Inflammatory macrophage treated with lipopolysaccharide for 1 hour (primary cell): ENCODE results near the gene SFMBT2.

Experiments used
- DNase-seq, 2 donors: peaks; one replicate each; pipeline ENCODE4 v3.0.0-alpha.2; 2020 to 2022

The SFMBT2 gene

DNA sequence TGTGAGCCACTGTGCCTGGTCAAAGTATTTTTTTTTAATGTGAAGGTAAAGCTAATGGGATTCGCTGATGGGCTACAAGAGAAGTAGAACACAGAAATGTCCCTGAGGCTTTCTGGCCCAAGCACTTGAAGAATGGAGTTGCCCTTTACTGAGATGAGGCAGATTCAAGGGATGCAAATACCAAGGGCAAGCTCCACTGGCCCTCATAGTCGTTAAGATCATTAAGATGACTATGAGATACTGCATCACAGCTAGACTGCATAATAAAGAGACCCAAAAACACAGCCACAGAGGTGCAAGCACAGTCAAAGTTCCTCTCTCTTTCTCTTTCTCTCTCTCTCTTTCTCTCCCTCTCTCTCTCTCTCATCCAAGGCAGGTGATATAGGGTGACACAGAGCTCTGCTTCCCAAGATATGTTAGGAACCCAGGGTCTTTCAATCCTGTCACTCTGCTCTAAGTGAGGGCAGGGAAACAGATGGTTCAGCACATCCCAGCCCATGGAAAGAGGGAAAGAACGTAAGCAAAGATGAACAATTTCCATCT, 117.4 kb downstream of the SFMBT2 start:
- no peak for DNase-seq

DNA sequence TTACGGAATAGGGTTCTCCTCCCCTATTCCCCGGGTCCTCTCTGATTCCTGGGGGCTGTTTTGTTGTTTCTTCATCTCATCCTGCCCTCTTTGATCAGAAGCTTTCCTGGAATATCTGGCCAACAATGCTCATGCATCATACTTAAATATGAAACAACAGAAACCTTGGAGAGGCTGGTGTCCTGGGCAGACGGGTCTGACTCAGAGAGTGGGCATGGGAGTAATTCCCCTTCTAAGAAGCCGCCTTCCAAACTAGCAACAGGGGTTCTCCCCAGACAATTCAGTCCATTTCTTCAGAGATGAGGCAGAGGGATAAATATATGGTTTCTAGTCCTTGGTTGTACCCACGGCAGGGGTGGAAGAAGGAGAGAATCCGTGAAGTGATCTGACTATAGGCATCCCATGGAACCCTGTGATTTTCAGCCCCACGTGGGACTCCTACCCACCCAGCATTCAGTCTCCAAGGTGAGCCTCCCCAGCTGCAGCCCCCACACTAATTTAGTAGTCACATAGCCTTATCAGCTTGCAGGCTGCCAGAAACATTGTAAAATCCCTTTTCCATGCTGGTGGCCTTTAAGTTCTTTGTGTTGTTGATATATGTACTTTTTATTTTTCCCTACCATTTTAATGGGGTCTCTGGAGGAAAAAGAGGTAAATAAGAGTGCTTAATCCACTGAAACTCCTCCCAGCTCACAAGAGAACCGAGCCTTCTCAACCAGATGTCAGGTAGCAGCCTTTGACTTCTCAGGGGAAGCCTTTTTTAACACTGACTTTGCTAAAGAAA, 119.2 kb downstream of the SFMBT2 start:
- DNase-seq, result peak in 1 of 2 donors; percentile 45

DNA sequence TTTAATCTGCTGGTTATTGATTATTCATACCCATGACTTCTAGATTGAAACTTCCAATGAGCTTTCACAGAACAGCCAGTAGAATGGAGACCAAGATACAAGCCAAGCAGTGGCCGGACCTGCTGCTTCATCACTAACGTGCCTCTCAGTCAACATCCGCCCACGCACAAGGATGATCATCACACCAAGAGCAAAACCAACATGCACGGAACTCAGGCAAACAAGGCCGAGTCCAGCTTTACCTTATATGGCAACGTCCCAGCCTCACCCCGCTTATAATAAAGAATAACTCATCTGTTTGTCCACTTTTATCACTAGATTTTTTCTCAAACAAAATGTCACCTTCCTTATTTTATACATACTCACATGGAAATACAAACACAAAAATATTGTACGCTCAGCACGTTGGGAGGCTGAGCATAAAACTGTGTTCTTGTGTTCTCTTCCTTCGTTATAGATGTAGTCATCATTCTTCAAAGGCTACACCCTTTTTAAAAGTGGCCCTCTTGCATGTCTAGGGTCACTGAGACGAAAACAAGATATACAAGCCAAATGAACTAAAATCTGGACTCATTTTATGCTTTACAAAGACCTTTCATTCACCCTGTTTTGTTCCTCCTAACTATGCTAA, 122.7 kb downstream of the SFMBT2 start:
- DNase-seq, result no peak

DNA sequence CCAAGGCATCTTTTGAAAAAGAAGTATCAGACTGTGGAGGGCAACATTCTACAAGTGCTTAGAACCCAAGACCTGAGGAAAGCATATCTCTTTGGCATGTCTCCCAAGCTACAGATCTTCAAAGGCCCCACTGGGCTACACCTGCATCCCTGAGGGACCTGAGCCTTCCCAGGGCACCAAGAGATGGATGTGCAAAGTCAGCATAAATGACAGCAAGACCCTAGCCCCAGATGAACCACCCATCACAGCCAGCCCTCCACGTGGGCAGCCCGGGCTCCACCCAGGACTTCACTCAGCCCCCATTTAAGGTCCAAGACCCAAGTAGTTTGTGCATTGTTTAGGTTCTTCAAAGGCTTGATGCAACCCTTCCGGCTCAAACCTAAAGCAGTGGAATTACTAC, 123.5 kb downstream of the SFMBT2 start:
- no peak for DNase-seq

DNA sequence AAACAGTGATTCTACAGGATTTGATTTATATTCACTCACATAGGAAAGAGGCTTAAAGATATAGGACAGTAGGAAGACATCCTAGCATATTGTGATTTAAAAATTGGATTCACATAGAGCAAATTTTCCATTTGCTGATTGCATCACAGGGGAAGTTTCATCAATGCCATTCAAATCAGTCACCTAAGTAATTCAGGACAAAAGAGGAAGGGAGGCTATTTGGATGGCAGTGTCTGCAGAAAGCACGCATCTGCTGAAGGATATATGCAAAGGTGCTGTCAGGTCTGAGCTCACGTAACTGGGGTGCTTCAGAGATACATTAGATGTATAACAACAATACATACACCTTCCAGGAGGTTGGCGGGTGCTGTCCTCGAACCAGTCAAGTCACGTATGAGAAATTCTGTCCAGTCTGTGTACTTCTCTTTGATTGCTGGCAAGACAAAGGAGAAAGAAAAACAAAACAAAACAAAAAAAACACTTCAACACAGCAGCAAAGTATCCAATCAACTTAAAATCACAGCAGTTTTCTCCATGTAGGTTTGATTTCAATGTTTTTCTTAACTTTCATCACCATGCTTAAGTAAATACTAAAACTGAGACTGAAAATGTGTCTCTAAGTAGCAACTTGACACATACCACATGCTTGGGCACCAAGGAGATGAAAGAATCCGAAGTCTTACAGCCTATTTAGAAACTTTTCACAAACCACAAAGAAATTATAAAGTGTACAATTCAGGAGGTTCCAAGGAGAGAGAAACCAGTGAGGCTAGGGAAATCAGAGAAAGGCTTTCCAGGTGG, 125.1 kb downstream of the SFMBT2 start:
- DNase-seq, result peak; percentile 44 to 49

DNA sequence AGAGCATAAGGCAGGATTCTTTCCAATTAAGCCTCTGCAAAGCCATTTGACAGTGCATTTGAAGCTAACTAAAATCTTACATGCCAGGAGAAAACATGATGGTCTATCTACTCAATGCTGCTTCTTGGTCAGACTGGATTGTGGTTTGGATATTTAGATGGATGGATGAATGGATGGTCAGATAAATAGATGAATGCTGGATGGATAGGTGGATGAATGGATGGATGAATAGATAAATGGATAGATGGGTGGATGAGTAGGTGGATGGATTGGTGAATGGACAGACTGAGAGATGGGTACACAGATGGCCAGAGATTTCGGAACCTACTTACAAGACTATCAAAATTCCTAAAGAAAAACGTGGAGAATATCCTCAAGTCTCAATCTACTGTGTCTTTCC, 127.6 kb downstream of the SFMBT2 start:
- DNase-seq, result no peak

DNA sequence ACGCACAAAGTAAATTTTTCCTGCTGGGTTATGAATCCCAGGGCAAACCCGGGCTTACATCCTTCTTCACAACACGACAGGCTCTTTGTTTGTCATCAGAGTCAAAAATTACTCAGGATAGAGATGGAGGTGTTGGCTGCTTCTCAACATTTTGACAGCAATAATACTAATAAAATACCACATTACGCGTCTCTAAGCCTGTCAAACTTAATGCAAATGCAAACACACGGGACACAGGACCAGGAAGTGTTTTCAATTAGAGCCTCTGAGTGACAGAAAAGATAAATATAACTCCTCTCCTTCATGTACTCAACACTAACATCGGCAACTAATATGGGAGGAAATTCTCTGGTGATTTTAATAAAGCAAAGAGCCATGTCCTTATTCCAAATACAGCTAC, 128.4 kb downstream of the SFMBT2 start:
- no peak for DNase-seq

DNA sequence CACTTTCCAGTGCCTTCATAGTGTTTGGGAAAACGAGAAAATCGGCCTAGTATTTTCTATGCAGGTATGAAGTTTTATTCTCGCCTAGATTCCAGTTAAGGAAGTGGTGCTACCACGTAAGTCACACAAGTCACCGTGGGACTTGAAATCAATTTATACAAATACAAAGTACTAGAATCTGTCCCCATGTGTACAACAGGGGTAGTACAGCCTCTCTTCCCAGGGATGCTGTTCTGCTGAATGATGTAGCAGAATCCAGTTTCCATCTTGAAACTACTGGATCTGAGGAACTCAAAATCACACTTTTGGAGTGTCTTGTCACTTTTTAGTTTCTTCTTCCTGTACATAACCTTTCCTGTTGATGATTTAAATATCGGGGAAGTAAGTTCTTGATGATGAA, 129.4 kb downstream of the SFMBT2 start:
- DNase-seq, result no peak

DNA sequence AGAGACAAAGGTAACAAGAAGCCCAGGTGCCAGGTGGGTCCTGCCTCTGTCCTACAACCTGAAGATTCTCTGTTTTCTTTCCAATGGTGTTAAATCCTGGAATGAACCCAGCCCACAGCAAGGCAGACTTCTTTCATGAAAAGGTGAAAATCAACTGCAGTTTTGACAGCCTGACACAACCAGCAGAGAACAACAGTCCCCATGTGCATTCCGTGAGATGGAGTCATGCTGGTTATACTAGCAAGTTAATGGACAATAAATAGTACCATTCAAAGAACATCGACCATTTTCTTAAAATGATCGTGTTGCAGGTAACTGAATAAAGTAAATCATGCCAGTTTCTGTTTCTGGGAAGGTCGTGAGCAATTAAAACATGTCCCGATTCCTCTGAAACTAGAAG, 131.5 kb downstream of the SFMBT2 start:
- DNase-seq, result no peak

DNA sequence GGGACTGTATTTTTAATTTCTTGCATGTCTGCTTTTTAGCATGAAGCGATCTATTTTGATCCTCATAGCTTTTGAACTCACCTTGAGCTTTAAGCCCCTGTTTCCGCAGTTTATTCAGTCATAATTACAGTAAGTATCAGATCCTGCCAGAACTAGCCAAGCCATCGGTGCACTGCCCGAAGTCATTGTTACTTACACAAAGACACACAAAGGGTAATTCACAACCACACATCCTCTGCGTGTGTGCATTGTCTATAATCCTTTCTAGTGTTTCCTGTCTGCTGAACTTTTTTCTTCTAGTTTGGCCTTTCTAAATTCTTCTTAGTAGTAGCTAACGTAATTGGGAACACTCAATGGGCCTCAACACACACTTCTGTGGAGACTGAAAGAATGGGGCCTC, 133.0 kb downstream of the SFMBT2 start:
- DNase-seq, result no peak

DNA sequence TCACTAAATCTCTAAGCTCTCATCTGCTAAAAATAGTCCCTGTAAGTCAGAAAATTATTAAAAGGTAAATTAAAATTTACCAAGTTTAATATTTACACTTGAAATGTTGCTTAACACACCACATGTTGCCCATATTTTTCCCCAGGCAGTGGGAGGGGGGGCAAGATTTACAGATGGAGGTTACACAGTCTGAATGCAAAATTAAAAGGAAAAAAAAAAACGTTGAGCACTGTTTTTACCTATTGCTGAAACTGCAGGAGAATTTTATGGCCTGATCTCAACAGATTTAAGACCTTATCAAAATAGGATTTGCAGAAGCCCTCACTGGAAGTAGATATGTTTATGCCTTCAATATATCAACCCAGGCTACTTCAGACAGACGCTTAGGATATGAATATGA, 133.4 kb downstream of the SFMBT2 start:
- DNase-seq, result no peak

DNA sequence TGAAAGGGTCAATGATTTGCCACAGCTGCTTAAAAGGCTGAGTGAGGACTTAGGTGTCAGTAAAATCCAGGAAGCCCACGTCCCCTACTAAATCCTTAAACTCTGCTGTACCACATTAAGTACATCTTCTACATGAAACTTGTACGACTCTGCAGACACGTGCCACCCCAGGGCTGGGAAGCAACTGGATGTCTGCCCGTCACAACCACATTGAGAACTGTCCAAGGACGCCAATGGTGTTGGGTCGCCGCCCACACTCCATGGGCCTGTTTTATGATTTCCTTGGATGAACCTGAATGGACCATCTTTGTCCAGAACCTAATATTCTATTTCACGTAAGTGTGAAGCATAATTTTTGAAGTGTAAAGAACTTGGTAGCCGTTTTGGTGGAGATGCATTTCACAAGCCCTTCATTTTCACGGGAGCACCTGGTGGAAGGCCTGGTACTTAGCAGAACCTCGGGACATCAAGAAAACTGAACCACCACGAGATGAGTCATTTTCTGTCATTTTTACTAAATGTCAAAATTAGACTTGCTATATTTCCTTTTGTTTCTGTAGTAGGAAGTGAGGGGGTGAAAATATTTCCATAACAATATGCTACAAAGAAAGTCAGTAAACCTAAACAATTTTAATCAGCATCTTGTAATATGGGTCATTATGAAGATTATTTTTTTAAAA, 134.9 kb downstream of the SFMBT2 start:
- peak in 1 of 2 donors; percentile 21 for DNase-seq

DNA sequence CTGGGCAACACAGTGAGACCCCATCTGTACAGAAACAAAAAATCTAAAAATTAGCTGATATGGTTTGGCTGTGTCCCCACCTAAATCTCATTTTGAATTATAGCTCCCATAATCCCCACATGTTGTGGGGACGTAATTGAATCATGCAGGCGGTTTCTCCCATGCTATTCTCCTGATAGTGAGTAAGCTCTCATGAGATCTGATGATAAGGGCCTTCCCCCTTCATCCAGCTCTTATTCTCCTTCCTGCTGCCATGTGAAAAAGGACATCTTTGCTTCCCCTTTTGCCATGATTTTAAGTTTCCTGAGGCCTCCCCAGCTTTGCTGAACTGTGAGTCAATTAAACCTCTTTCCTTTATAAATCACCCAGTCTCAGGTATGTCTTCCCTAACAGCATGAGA, 136.5 kb downstream of the SFMBT2 start:
- DNase-seq, result peak; percentile 6 to 59

DNA sequence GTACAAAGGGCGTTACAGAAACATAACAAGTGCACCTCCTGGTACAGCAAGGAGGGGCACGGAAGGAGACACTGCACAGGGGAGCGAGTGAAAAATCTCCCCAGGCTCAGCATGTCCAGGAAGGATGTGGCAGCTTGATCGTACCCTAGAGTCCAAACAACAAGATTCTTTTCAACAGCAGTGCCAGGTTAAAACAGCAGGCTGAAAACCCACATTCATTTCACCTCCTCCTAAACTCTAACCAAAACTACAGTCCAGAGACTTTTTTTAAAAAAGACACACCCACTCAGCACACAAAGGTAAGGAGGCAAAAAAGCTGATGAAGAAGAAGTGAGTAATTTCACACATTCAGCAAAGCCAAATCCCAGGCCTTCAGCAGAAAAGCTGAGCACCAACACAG, 138.8 kb downstream of the SFMBT2 start:
- DNase-seq, result no peak

DNA sequence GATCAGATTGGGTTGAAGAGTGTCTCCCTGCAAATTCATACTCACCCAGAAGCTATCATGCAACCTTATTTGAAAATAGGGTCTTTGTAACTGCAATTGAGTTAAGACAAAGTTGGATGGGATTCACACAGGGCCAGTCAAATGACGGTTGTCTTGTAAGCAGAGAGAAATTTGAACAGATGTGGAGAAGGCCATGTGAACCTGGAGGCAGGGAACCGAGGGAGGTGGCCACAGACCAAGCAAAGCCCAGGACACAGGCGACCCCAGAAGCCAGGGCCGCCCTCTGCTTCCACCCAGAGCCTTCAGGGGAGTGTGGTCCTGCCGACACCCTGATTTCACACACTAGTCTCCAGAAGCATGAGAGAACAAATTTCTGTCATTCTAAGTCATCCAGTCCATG, 140.8 kb downstream of the SFMBT2 start:
- DNase-seq, result no peak

DNA sequence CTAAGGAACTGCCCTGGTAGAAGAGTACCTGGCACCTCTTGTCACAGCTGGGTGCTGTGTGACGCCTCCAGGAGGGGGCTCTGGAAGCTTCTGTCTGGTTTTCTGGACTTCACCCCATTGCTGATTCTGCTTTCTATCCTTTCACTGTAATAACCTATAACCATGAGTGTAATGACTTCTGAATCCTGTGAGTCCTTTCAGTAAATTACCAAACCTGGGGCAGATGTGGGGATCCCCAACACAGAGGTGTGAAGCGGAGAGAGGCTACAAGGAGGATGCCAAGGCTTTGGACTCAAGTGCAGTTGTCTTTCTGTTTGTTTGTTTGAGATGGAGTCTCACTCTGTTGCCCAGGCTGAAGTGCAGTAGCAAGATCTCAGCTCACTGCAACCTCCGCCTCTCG, 143.7 kb downstream of the SFMBT2 start:
- no peak for DNase-seq

DNA sequence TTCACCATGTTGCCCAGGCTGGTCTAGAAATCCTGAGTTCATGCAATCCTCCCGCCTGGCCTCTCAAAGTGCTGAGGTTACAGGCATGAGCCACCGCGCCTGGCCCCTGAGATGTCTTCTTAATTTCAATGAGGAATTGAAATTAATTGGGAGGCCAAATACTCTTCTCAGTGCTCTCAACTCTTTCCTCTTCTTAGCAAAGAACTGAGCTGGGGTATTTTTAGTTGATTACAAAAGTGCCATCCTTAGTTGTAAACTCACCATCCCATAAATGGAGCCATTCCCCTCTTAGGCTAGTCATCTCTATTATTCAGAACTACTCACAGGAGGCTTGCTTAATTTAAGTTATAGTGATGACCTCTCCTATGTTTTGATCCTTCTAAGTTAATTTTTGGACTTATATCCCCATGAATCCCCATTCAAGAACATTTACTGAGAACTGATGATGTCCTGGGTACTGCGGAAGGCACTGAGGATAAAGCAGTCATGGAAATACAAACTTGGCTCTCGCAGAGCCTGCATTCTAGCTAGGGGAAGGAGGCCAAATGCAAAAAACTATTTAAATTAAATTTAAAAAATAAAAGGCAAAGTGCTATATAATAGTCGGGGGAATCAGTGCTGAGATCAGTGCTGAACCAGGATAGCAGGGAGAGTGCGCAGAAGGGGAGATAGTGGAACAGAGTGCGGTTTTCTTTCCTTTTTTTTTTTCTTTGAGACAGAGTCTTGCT, 145.3 kb downstream of the SFMBT2 start:
- DNase-seq, result peak; percentile 51 to 54

DNA sequence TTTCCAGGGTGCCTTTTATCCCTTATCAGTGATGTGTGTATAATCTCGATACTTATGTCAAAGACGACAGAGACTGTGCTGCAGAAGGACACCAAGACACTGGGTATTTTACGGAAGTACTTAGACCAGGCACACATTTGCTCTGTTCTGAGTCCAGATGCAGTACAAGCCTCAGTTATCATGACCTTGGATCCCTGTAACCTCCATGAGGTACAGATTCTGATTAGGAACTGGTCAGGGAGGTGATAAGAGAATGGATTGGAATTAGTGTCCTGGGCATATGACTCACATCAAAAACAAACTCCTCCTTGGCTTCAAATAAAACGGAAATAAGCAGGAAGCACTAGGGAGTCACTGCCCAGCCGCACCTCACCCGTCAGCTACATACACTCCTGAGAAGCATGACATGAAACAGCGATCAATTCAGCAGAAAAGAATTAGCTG, 146.5 kb downstream of the SFMBT2 start:
- DNase-seq, result no peak

DNA sequence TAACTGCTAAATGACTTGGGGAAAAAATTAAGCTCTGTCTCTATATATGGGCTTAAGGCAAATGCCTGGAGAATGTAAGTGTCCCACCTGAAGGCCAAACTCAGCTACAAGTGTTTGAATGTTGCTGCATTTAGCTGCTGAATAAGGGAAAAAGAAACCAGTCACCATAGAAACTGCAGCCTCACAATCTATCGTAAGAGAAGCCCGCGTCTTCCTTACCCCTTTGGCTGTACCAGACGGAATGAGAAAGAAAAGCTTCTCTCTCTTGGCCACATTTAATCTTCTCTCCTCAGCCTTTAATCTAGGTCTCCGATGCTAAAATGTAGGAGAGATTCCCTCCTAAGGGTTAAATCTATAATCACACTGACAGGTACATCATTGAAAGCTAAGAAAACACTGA, 147.2 kb downstream of the SFMBT2 start:
- no peak for DNase-seq

DNA sequence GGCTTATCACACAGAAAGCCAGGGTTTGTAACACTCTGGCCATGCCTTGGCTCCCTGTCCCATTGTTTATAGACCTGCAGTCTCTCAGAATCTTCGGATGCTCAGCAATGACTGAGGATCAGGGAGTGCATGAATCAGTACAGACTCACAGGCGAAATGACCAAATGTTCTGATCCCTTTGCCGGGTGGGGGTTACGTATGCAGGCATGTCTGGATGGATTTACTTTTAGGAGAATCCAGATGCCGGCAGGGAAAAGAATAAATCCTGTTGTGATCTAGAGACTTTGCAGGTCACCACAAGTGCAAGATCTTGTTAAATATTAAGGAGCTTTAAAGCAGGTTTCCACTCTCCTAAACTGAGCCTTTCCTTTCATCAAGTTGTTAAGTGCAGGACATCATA, 149.5 kb downstream of the SFMBT2 start:
- DNase-seq, result no peak

DNA sequence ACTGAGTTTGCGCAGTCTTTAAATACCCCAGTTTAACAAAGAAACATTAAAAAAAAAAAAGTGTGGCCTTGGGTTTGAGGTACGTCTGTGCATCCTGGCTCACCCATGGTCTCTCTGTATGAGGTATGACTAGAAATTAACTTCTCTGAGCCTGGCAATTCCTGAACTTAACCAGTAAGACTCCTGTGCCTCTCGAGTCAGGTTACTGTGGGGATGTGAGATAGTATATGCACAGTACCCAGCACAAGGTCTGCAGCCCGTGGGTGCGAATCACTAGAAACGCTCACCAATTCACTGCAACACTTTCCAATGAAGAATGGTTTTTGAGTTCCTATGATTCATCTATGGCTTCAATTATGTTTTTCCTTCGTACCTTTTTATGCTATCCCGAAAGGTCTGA, 149.9 kb downstream of the SFMBT2 start:
- DNase-seq, result no peak

DNA sequence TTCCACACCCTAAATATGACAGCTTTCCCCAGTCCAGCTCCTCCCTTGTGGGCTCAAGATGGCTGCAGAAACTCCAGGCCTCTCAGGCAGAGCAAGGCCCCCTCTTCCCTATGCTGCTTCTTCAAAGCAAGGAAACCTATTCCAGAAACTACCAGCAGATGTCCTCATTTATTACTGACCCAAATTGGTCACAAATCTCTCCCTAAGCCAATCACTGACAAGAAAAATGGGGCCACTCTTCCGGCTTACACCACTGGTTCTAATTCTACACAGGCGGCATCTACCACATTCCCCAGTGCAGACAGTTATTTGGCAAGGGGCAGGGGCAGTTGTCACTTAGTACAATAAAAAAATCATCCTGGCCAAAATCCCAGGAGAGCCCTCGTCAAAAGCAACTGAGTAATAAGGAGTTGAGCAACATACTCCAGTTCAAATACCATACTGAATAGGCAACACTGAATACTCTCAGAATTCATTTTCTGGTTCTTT, 150.4 kb downstream of the SFMBT2 start:
- DNase-seq, result peak; percentile 72 to 92
